Left cardiac atrium (tissue), 4 donors: Measurements from ENCODE around the gene TRIM54. TPM values are rescaled to one million over a fixed set of nuclear protein-coding genes. Genes with fewer than 3 reads are reported as not detected.
"Not testable (repeated sequence)": the region's sequence is repeated elsewhere in the genome, so short reads cannot be mapped to it uniquely, and the experiment has no call there.

Experiments used
- ATAC-seq, 2 donors: fragments of 200-7000 bp; cut with Tn5 transposase; one replicate each; pipeline ENCODE4 v1.9.1; 2020; ENCODE audit warnings: mild to moderate bottlenecking in 2 of 2, moderate library complexity in 2 of 2
- DNase-seq: peaks from one replicate; pipeline ENCODE4 v3.0.0-alpha.2; 2020
- intact Hi-C, 2 donors: fragments of 100-400 bp; cut with DNase I; formaldehyde crosslinking; loops; one replicate each; pipeline versions ENCODE4 v1.14.1 to v1.15.1; 2022 to 2023
- total RNA-seq, 2 donors: library from RNA; stranded (reverse); fragmentation: NEBNext Ultra II Directional; extraction: Animal tissue kit (Norgen Biotek cat#: 25700); gene quantifications; one replicate each; pipeline ENCODE4 v1.2.1, GENCODE V29; 2021
- donor health status: DM: no; HTN: yes; CAD: no.
- donor health status: DM: no; HTN: yes; CAD: no; lungs with severe emphysema.
- donor health status: DM: yes; HTN: yes; CAD: no.
- donor health status: Dilated cardiomyopathy.

The TRIM54 gene
- total RNA-seq, 2 donors from 2014 or later: 92.1 to 105 TPM

GRCh38 chr2:27271631-27272340 lies 10.4 kb upstream of the TRIM54 start:
- ATAC-seq: peak; percentile 83 to 85
- intact Hi-C loops: no loop called here
- DNase-seq: no peak

GRCh38 chr2:27272537-27273522 lies 9.4 kb upstream of the TRIM54 start:
- intact Hi-C loops, ATAC-seq, DNase-seq: not testable (repeated sequence)

- no peak for ATAC-seq
- intact Hi-C loops: no loop called here
- DNase-seq: no peak
Observed at GRCh38 chr2:27275211-27276150, 6.7 kb upstream of the TRIM54 start, which contains the start of gene DNAJC5G. TSS of gene DNAJC5G (plus strand) at chr2:27275433. CDS start at chr2:27276729, 1,296 bp downstream.

GRCh38 chr2:27278010-27278409 lies 4.2 kb upstream of the TRIM54 start:
- intact Hi-C loops: no loop called here
- ATAC-seq (no peak), DNase-seq (no peak)

GRCh38 chr2:27280826-27281225 lies 1.4 kb upstream of the TRIM54 start:
- DNase-seq (no peak), ATAC-seq (no peak)
- intact Hi-C loops: loop anchor here in 1 of 2 donors (10.0 kb wide), 1 partner anchor 186 kb away; no protein-coding TSS in a partner anchor

- DNase-seq (no peak), ATAC-seq (no peak)
- intact Hi-C loops: loop anchor here in 1 of 2 donors (10.0 kb wide), 1 partner anchor 187 kb away; no protein-coding TSS in a partner anchor
Observed at GRCh38 chr2:27281442-27281841, 787 bp upstream of the TRIM54 start.

- ATAC-seq (peak; percentile 62 to 83), DNase-seq (peak; percentile 36)
- intact Hi-C loops: loop anchor here in 1 of 2 donors (10.0 kb wide), 1 partner anchor 188 kb away; no protein-coding TSS in a partner anchor
Observed at GRCh38 chr2:27282892-27283291, 663 bp downstream of the TRIM54 start.

GRCh38 chr2:27284996-27285395 lies 2.8 kb downstream of the TRIM54 start:
- intact Hi-C loops: loop anchor here in 1 of 2 donors (10.0 kb wide), 1 partner anchor 190 kb away; no protein-coding TSS in a partner anchor
- no peak for DNase-seq
- no peak for ATAC-seq

- ATAC-seq (no peak), DNase-seq (no peak)
- intact Hi-C loops: loop anchor here in 1 of 2 donors (10.0 kb wide), 1 partner anchor 191 kb away; no protein-coding TSS in a partner anchor
Observed at GRCh38 chr2:27285481-27285880, 3.3 kb downstream of the TRIM54 start.

GRCh38 chr2:27288610-27289009 lies 6.4 kb downstream of the TRIM54 start:
- intact Hi-C loops: loop anchor here in 1 of 2 donors (10.0 kb wide), 1 partner anchor 194 kb away; no protein-coding TSS in a partner anchor
- ATAC-seq: no peak
- no peak for DNase-seq

GRCh38 chr2:27290549-27290948 lies 8.3 kb downstream of the TRIM54 start:
- intact Hi-C loops: loop anchor here in 1 of 2 donors (10.0 kb wide), 1 partner anchor 46 kb away; no protein-coding TSS in a partner anchor
- no peak for DNase-seq

GRCh38 chr2:27291865-27292264 lies 9.6 kb downstream of the TRIM54 start:
- intact Hi-C loops: loop anchor here in 1 of 2 donors (10.0 kb wide), 1 partner anchor 47 kb away; no protein-coding TSS in a partner anchor
- DNase-seq: no peak
- ATAC-seq: peak; percentile 54 to 60

More at GRCh38 chr2:27290549-27290948, 8.3 kb downstream of the TRIM54 start:
- no peak for ATAC-seq

GRCh38 chr2:27294928-27295327 lies 12.7 kb downstream of the TRIM54 start:
- intact Hi-C loops: loop anchor here in 1 of 2 donors (10.0 kb wide), 1 partner anchor 50 kb away; no protein-coding TSS in a partner anchor
- no peak for DNase-seq
- ATAC-seq: no peak

- no peak for ATAC-seq
- intact Hi-C loops: loop anchor here in 1 of 2 donors (10.0 kb wide), 1 partner anchor 52 kb away; no protein-coding TSS in a partner anchor
- DNase-seq: no peak
Observed at GRCh38 chr2:27296481-27296880, 14.3 kb downstream of the TRIM54 start.

GRCh38 chr2:27297195-27297594 lies 15.0 kb downstream of the TRIM54 start:
- ATAC-seq (no peak), DNase-seq (no peak)
- intact Hi-C loops: loop anchor here in 1 of 2 donors (10.0 kb wide), 1 partner anchor 52 kb away; no protein-coding TSS in a partner anchor

GRCh38 chr2:27298391-27299080 lies 16.3 kb downstream of the TRIM54 start:
- ATAC-seq: no peak
- no peak for DNase-seq
- intact Hi-C loops: loop anchor here in 1 of 2 donors (10.0 kb wide), 1 partner anchor 54 kb away; no protein-coding TSS in a partner anchor

GRCh38 chr2:27300606-27301005 lies 18.4 kb downstream of the TRIM54 start:
- intact Hi-C loops, ATAC-seq, DNase-seq: not testable (repeated sequence)
